ENCODE data around the gene OR2S2. TPM values are rescaled to one million over a fixed set of nuclear protein-coding genes. Genes with fewer than 3 reads are reported as not detected.
"Not testable (repeated sequence)": the region's sequence is repeated elsewhere in the genome, so short reads cannot be mapped to it uniquely, and the experiment has no call there.

OR2S2 gene
- total RNA-seq, 1 donor from 2014 or later = not detected

DNA sequence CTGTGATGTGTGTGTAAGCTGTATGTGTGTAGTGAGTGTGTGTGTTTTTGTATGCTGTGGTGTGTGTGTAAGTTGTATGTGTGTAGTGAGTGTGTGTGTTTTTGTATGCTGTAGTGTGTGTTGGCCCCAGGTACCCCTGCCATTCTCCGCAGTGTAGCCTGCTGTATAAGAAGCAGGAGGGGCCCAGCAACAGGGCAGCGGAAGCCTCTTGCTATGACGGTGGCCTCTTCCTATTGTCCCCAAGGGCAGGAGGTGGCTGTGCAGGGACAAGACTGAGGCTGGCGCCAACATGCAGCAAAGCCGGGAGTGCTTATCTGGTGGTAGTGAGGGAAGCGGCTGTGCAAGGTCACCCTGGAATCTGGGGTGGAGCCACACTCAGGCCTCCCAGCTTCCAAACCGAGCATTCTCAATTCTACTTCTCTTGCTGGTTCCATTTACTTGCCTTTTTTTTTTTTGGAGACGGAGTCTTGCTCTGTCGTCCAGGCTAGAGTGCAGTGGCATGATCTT is 43.6 kb downstream of the OR2S2 start:
- H3K27me3 Mint-ChIP-seq (ENCODE audit: low read depth) = no peaks in the 10 kb centered on the region
- H3K27ac Mint-ChIP-seq = no peak overlapping the region
- DNase-seq (ENCODE audit: low spot score in 2 of 2, unreplicated experiment in 2 of 2) = no peak
- H3K9me3 Mint-ChIP-seq = no peaks in the 10 kb centered on the region
- H3K4me3 Mint-ChIP-seq = no peak overlapping the region
- no peaks in the 10 kb centered on the region for H3K36me3 Mint-ChIP-seq
- peaks cover 14% of the 10 kb centered on the region for H3K4me1 Mint-ChIP-seq
- TF ChIP-seq, protein P1, sequence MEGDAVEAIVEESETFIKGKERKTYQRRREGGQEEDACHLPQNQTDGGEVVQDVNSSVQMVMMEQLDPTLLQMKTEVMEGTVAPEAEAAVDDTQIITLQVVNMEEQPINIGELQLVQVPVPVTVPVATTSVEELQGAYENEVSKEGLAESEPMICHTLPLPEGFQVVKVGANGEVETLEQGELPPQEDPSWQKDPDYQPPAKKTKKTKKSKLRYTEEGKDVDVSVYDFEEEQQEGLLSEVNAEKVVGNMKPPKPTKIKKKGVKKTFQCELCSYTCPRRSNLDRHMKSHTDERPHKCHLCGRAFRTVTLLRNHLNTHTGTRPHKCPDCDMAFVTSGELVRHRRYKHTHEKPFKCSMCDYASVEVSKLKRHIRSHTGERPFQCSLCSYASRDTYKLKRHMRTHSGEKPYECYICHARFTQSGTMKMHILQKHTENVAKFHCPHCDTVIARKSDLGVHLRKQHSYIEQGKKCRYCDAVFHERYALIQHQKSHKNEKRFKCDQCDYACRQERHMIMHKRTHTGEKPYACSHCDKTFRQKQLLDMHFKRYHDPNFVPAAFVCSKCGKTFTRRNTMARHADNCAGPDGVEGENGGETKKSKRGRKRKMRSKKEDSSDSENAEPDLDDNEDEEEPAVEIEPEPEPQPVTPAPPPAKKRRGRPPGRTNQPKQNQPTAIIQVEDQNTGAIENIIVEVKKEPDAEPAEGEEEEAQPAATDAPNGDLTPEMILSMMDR (IDR thresholded peaks at IDR 0.05; ENCODE audit: unreplicated experiment) = no peak

DNA sequence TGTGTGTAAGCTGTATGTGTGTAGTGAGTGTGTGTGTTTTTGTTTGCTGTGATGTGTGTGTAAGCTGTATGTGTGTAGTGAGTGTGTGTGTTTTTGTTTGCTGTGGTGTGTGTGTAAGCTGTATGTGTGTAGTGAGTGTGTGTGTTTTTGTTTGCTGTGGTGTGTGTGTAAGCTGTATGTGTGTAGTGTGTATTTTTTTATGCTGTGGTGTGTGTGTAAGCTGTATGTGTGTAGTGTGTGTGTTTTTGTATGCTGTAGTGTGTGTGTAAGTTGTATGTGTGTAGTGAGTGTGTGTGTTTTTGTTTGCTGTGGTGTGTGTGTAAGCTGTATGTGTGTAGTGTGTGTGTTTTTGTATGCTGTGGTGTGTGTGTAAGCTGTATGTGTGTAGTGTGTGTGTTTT is 44.5 kb downstream of the OR2S2 start:
- not testable (repeated sequence) for H3K36me3 Mint-ChIP-seq; H3K9me3 Mint-ChIP-seq; H3K27ac Mint-ChIP-seq; H3K4me3 Mint-ChIP-seq; DNase-seq (ENCODE audit: low spot score in 2 of 2, unreplicated experiment in 2 of 2); H3K27me3 Mint-ChIP-seq (ENCODE audit: low read depth)
- H3K4me1 Mint-ChIP-seq = peaks cover 20% of the 10 kb centered on the region

DNA sequence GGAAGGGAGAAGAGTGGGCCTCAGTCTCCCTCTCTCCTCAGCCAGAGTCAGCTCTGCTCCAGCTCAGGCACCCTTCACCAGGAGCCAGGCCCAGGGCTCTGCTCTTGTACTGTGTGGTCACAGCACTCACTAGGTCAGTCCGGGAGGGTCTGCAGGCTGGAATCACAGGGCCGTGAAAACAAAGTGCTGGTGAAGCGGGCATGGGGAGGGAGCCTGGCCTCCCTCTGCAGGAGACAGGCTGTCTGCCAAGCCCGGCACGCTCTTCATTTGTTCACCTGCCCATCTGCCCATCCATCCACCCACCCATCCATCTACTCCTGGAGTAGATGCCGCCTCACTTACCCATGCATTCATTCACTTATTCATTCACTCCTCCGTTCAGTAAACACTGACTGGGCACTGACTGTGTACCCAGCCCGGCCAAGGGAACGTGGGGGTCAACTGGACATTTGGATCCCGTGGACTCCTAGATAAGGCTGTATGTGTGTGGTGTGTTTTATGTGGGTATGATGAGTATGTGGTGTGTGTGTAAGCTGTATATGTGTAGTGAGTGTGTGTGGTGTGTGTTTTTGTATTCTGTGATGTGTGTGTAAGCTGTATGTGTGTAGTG is 45.1 kb downstream of the OR2S2 start:
- H3K27me3 Mint-ChIP-seq (ENCODE audit: low read depth) = no peaks in the 10 kb centered on the region

DNA sequence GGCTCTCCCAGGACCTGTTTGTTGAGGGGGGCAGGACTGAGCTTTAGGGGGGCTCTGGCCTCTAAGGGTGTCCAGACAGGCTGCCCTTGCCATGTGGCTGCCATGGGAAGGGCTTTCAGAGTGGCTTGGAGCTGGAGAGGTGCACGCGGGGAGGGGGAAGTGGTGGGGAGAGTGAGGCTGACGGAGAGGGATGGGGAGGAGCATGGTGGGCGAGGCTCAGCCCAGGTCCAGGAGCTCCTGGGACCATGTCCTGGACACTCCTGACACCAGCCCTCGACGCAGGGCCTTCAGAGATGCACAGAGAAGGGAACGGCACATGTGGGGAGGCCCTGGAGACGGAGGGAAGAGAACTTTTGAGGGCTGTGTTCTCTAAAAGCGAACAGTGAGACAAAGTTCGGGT is 46.3 kb downstream of the OR2S2 start:
- no peak for DNase-seq (ENCODE audit: low spot score in 2 of 2, unreplicated experiment in 2 of 2)
- Mint-ChIP-seq H3K36me3 (no peaks in the 10 kb centered on the region), H3K27me3 (ENCODE audit: low read depth) (no peaks in the 10 kb centered on the region), H3K4me3 (no peak overlapping the region), H3K9me3 (no peaks in the 10 kb centered on the region), H3K4me1 (peaks cover 37% of the 10 kb centered on the region), H3K27ac (no peak overlapping the region)
- TF ChIP-seq, protein P1 (IDR thresholded peaks at IDR 0.05; ENCODE audit: unreplicated experiment) = no peak

More for the DNA sequence above, 45.1 kb downstream of the OR2S2 start:
- H3K4me3 Mint-ChIP-seq = no peak overlapping the region
- TF ChIP-seq, protein P1 (IDR thresholded peaks at IDR 0.05; ENCODE audit: unreplicated experiment) = no peak
- no peaks in the 10 kb centered on the region for H3K36me3 Mint-ChIP-seq
- peaks cover 25% of the 10 kb centered on the region for H3K4me1 Mint-ChIP-seq
- no peaks in the 10 kb centered on the region for H3K9me3 Mint-ChIP-seq
- DNase-seq (ENCODE audit: low spot score in 2 of 2, unreplicated experiment in 2 of 2) = no peak
- H3K27ac Mint-ChIP-seq = no peak overlapping the region

DNA sequence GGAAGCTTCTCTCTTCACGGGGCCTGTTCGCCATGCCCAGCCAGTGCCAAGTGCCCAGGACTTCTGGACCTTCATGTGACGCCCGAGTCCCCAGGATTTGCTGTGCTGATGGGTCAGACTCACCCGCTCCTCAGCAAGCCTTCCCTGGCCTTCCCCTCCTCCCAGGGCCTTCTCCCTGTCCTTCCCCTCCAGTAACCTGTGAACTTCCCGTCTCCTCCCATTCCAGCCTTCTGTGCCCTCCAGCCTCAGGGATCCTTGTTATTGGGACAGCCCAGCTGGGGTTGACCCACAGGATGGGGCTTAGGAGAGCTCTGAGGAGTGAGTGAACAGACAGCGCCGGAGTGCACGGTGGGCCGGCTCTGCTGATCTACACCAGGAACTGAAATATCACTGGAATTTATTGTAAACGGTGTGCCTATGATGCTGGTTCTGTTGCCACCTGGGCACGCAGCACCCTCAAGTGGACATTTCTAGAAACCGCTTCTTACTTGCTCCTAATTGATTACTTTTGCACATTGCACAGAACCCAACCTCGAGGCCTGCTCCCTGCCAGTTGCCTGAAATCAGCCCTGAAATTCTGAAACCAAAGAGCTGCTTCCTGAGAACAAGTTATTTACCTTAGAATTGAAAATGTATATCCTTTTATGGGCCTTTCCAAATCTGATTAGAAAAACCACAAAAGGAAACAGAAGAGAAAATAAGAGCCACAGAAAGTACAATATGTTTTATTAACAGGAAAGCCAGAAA is 47.2 kb downstream of the OR2S2 start:
- no peak for DNase-seq (ENCODE audit: low spot score in 2 of 2, unreplicated experiment in 2 of 2)
- H3K27me3 Mint-ChIP-seq (ENCODE audit: low read depth) = no peaks in the 10 kb centered on the region
- no peak overlapping the region for H3K4me3 Mint-ChIP-seq
- no peaks in the 10 kb centered on the region for H3K36me3 Mint-ChIP-seq
- H3K9me3 Mint-ChIP-seq = no peaks in the 10 kb centered on the region
- peak overlapping the region; percentile 88 for H3K27ac Mint-ChIP-seq
- TF ChIP-seq, protein P1 (IDR thresholded peaks at IDR 0.05; ENCODE audit: unreplicated experiment) = peak; percentile 19
- peaks cover 45% of the 10 kb centered on the region for H3K4me1 Mint-ChIP-seq

Data from mesothelial cell of epicardium (in vitro differentiated cells).